ENCODE results near the gene AR.
"Not testable (repeated sequence)": the region's sequence is repeated elsewhere in the genome, so short reads cannot be mapped to it uniquely, and the experiment has no call there.

- TF ChIP-seq POLR2A (IDR thresholded peaks at IDR 0.05; ENCODE audit: low read depth, low read length); CTCF (conservative IDR thresholded peaks at IDR 0.05; ENCODE audit: low read depth, low read length); SMC3 (IDR thresholded peaks at IDR 0.05; ENCODE audit: low read depth, low read length); RCOR1 (IDR thresholded peaks at IDR 0.05; ENCODE audit: insufficient replicate concordance, low read length); RFX5 (IDR thresholded peaks at IDR 0.05; ENCODE audit: low read depth, low read length); RAD21 (IDR thresholded peaks at IDR 0.05; ENCODE audit: low read length); MXI1 (IDR thresholded peaks at IDR 0.05; ENCODE audit: borderline replicate concordance, low read depth, low read length); USF2 (IDR thresholded peaks at IDR 0.05; ENCODE audit: low read depth, low read length); MAFK (IDR thresholded peaks at IDR 0.05; ENCODE audit: low read depth, low read length); BHLHE40 (IDR thresholded peaks at IDR 0.05; ENCODE audit: low read depth, low read length); FOS (IDR thresholded peaks at IDR 0.05; ENCODE audit: low read depth, low read length); MAZ (IDR thresholded peaks at IDR 0.05; ENCODE audit: borderline replicate concordance, low read depth, low read length); ELK1 (IDR thresholded peaks at IDR 0.05; ENCODE audit: borderline replicate concordance, low read depth, low read length): not testable (repeated sequence)
Measured at GRCh38 chrX:67637293-67637692, 93.5 kb downstream of the AR start.

Measured in IMR-90 (cell line).